Body of pancreas (tissue), 4 donors: ENCODE results near the gene AHI1. TPM values are rescaled to one million over a fixed set of nuclear protein-coding genes. Genes with fewer than 3 reads are reported as not detected.

Experiments
- ATAC-seq: fragments of 150-250 bp; one replicate; pipeline ENCODE4 v1.9.1; 2016
- DNase-seq, 4 donors: peaks; one replicate each; pipeline ENCODE4 v3.0.0-alpha.2; 2019
- H3K27ac ChIP-seq, 4 donors: fragments of 200-600 bp; sonication (generic); 1 replicate in 3 of 4; 2 replicates in 1 of 4; pipeline versions ENCODE4 v1.5.1 to v1.6.1; 2016 to 2019; ENCODE audit warnings: mild to moderate bottlenecking in 1 of 4, mixed read lengths in 1 of 4, moderate library complexity in 1 of 4
- H3K27me3 ChIP-seq, 2 donors: fragments of 200-600 bp; sonication (generic); one replicate each; pipeline ENCODE4 v1.6.0; 2016; ENCODE audit warnings: mild to moderate bottlenecking in 1 of 2
- H3K36me3 ChIP-seq, 2 donors: fragments of 200-600 bp; sonication (generic); replicated peaks in 1 of 2; 2 replicates each; pipeline ENCODE4 v1.5.1; 2016; ENCODE audit warnings: low read depth in 2 of 2; ENCODE audit not compliant: insufficient read depth in 1 of 2
- H3K4me1 ChIP-seq: fragments of 200-600 bp; sonication (generic); one replicate; pipeline ENCODE4 v1.6.0; 2016
- H3K4me3 ChIP-seq, 2 donors: fragments of 200-600 bp; sonication (generic); 1 replicate in 1 of 2; 2 replicates in 1 of 2; pipeline ENCODE4 v1.5.1; 2016 to 2019
- H3K9me3 ChIP-seq, 3 donors: fragments of 200-600 bp; sonication (generic); 1 replicate in 2 of 3; 2 replicates in 1 of 3; pipeline ENCODE4 v1.5.1; 2016
- POLR2A ChIP-seq, 3 donors: fragments of 450-650 bp; IDR thresholded peaks; one replicate each; pipeline ENCODE4 v1.6.1; 2016; ENCODE audit warnings: antibody characterized with exemption in 3 of 3, mild to moderate bottlenecking in 2 of 3
- WGBS, 2 donors: methylation state at CpG; one replicate each; pipeline ENCODE4 v1.1.5; 2017; 5-methylcytosine and 5-hydroxymethylcytosine counted together
- intact Hi-C: fragments of 100-400 bp; cut with DNase I; formaldehyde crosslinking; loops from one replicate; pipeline ENCODE4 v1.15.1; 2023
- total RNA-seq, 2 donors: library from RNA; depleted of rRNA; stranded (reverse); fragments of >200 nt; gene quantifications; one replicate each; pipeline ENCODE4 v1.1.0, GENCODE V29; 2016
- TF ChIP-seq, protein P1 (sequence below), 7 experiments: fragments of 450-650 bp in 4 of 7; fragments of 200-600 bp in 3 of 7; sonication (generic) in 3 of 7; IDR thresholded peaks; one replicate each; pipeline ENCODE4 v1.5.1; 2016 to 2019; ENCODE audit warnings: antibody characterized with exemption in 7 of 7

AHI1 gene
- total RNA-seq, 2 donors from 2014 or later, result 20.2 to 107 TPM

DNA sequence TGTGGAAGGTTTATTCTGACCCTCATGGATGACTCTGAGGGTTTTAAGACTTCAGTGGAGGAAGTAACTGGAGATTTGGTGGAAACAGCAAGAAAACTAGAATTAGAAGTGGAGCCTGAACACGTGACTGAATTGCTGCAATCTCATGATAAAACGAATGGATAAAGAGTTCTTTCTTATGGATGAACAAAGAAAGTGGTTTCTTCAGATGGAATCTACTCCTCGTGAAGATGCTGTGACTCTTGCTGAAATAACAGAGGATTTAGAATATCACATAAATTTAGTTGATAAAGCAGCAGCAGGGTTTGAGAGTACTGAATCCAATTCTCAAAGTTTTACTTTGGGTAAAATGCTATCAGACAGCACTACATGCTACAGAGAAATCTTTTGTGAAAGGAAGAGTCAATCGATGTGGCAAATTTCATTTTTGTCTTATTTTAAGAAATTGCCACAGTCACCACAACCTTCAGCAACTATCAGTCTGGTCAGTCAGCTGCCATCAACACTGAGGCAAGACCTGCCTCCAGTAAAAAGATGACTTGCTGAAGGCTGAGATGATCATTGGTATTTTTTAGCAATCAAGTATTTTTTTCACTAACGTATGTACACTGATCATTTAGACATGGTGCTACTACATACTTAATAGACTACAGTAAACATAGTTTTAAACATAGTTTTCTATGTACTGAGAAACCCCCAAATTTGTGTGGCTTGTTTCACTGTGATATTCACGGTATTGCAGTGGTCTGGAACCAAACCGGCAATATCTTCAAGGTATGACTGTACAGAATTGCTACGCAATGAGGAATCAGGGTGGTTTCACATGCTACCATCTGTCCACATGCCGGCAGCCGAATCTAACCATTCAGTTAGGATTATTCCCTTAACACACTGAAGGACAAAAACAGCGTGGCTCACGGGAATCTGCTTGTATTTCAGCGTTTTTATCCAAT lies 167.4 kb downstream of the AHI1 start:
- Histone ChIP-seq H3K9me3 (no peaks in the 10 kb centered on the region), H3K27ac (no peak overlapping the region), H3K27me3 (no peaks in the 10 kb centered on the region), H3K36me3 (no peaks in the 10 kb centered on the region), H3K4me1 (no peaks in the 10 kb centered on the region), H3K4me3 (no peak overlapping the region)
- DNase-seq (no peak), ATAC-seq (no peak)
- TF ChIP-seq POLR2A (IDR thresholded peaks at IDR 0.05), result no peak
- TF ChIP-seq, protein P1, sequence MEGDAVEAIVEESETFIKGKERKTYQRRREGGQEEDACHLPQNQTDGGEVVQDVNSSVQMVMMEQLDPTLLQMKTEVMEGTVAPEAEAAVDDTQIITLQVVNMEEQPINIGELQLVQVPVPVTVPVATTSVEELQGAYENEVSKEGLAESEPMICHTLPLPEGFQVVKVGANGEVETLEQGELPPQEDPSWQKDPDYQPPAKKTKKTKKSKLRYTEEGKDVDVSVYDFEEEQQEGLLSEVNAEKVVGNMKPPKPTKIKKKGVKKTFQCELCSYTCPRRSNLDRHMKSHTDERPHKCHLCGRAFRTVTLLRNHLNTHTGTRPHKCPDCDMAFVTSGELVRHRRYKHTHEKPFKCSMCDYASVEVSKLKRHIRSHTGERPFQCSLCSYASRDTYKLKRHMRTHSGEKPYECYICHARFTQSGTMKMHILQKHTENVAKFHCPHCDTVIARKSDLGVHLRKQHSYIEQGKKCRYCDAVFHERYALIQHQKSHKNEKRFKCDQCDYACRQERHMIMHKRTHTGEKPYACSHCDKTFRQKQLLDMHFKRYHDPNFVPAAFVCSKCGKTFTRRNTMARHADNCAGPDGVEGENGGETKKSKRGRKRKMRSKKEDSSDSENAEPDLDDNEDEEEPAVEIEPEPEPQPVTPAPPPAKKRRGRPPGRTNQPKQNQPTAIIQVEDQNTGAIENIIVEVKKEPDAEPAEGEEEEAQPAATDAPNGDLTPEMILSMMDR (IDR thresholded peaks at IDR 0.05), result no peak
- 86 to 91% methylated on average over 13 of the region's 13 CpGs for WGBS, 2 donors
- intact Hi-C loops, result no loop called here

DNA sequence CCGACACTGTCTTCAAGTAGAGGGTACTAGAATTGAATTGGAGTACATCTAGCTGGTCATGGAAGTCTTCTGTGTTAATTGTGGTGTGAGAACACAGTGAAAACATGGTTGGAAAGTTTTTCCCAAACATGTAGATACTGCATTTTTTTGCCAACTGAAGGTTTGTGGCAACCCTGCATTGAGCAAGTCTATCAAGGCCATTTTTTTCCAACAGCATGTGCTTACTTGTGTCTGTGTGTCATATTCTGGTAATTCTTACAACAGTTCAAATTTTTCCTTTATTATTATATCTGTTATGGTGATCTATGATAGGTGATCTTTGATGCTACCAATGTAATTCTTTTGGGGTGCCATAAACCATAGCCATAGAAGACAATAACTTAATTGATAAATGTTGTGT lies 169.4 kb downstream of the AHI1 start:
- WGBS, 2 donors, result 89 to 100% methylated on average over 1 of the region's 1 CpG
- intact Hi-C loops, result no loop called here
- no peak for ATAC-seq

DNA sequence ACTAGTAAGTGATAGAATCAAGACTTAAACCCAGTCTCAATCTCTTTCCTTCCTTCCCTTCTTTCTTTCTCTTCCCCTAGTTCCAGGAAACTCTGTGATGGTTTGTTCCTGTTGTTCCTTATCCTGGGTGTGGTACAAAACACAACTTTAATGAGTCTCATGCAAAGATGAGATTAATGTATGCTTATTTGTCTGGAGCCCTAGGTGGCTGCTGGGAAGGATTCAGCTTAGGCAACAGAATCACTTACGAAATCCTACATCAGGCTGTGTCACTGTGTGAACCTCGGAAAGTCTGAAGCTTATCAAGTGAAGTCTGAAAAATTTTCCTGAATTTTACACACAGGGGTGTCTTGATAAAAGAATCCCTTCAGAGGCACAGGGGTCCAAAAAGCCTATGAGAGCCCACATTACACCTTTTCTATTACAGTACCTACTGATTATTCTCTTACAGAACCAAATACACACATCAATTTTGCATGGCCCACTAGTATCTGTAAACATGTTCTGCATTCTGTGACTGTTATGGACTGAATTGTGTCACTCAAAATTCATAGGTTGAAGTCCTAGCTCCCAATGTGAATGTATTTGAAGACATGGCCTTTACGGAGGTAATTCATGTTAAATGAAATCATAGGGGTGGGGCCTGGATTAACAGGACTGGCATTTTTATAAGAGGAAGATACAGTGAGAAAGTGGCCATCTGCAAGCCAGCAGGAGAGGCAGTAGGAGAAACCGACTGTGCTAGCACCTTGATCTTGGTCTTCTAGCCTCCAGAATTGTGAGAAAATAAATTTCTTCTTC lies 171.7 kb downstream of the AHI1 start:
- H3K27me3 ChIP-seq, result no peaks in the 10 kb centered on the region
- ATAC-seq (no peak), DNase-seq (no peak)
- H3K27ac ChIP-seq, result no peak overlapping the region
- H3K9me3 ChIP-seq, result no peaks in the 10 kb centered on the region
- intact Hi-C loops, result no loop called here
- WGBS, 2 donors, result 82 to 86% methylated on average over 4 of the region's 4 CpGs
- no peak for TF ChIP-seq POLR2A (IDR thresholded peaks at IDR 0.05)
- TF ChIP-seq, protein P1 (IDR thresholded peaks at IDR 0.05), result no peak
- H3K36me3 ChIP-seq, result no peaks in the 10 kb centered on the region
- no peaks in the 10 kb centered on the region for H3K4me1 ChIP-seq
- H3K4me3 ChIP-seq, result no peak overlapping the region

More for the DNA sequence above, 169.4 kb downstream of the AHI1 start:
- Histone ChIP-seq H3K36me3 (no peaks in the 10 kb centered on the region), H3K27ac (no peak overlapping the region), H3K9me3 (no peaks in the 10 kb centered on the region), H3K27me3 (no peaks in the 10 kb centered on the region), H3K4me1 (no peaks in the 10 kb centered on the region), H3K4me3 (no peak overlapping the region)
- no peak for DNase-seq
- TF ChIP-seq, protein P1 (IDR thresholded peaks at IDR 0.05), result no peak
- no peak for TF ChIP-seq POLR2A (IDR thresholded peaks at IDR 0.05)

DNA sequence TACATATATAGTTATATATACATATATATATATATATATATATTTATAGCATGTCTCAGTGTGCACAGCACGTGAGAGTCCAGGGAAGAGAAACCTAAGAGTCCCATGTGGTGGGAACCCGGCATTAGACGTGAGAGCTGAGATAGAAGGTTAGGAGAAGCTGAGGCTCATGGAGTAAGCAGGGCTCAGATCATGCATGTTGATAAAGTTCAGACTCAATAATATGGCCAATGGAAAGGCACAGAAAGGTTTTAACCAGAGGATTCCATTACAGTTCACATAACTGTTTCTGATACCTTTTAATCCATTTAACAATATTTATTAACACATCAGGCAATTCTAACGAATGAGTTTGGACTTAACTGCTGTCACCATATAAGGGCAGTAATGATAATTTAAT lies 173.0 kb downstream of the AHI1 start:
- intact Hi-C loops, result no loop called here
- 94 to 95% methylated on average over 4 of the region's 4 CpGs for WGBS, 2 donors
- Histone ChIP-seq H3K9me3 (no peaks in the 10 kb centered on the region), H3K4me1 (no peaks in the 10 kb centered on the region), H3K4me3 (no peak overlapping the region), H3K36me3 (no peaks in the 10 kb centered on the region), H3K27me3 (no peaks in the 10 kb centered on the region), H3K27ac (no peak overlapping the region)
- ATAC-seq (no peak), DNase-seq (no peak)
- TF ChIP-seq, protein P1 (IDR thresholded peaks at IDR 0.05), result no peak
- no peak for TF ChIP-seq POLR2A (IDR thresholded peaks at IDR 0.05)
